ENCODE data around the gene DEFB121.

Gene DEFB121

GRCh38 chr20:31355981-31356380 is 50.0 kb downstream of the DEFB121 start:
- DNase-seq = no peak

Data from NCI-H524 (cell line).